Measurements from ENCODE around the gene YLPM1.
A peak's percentile ranks its signal among the peaks of the same experiment; 100 is the strongest.

Gene YLPM1

GRCh38 chr14:74865156-74865555 is 102.0 kb downstream of the YLPM1 start:
- DNase-seq, result no peak
- Histone ChIP-seq H3K4me3 (no peak overlapping the region), H3K27me3 (no peaks in the 10 kb centered on the region), H3K4me1 (peaks cover 0 to 4% (median 0%) of the 10 kb centered on the region in 4 donors), H3K9me3 (no peaks in the 10 kb centered on the region), H3K36me3 (no peaks in the 10 kb centered on the region), H3K27ac (no peak overlapping the region)
- no peak for TF ChIP-seq CTCF (IDR thresholded peaks at IDR 0.05)
- intact Hi-C loops (cut with DNase I; ENCODE audit: low total_unique reads), result no loop called here

- H3K27ac ChIP-seq, result no peak overlapping the region
- no peaks in the 10 kb centered on the region for H3K9me3 ChIP-seq
- H3K4me1 ChIP-seq, result no peaks in the 10 kb centered on the region
- TF ChIP-seq CTCF (IDR thresholded peaks at IDR 0.05), result no peak
- intact Hi-C loops (cut with DNase I; ENCODE audit: low total_unique reads), result no loop called here
- H3K27me3 ChIP-seq, result no peaks in the 10 kb centered on the region
- H3K4me3 ChIP-seq, result no peak overlapping the region
- no peak for DNase-seq
- H3K36me3 ChIP-seq, result no peaks in the 10 kb centered on the region
Measured at GRCh38 chr14:74866708-74867389, 103.7 kb downstream of the YLPM1 start.

- Histone ChIP-seq H3K4me3 (no peak overlapping the region), H3K36me3 (no peaks in the 10 kb centered on the region), H3K4me1 (no peaks in the 10 kb centered on the region), H3K9me3 (no peaks in the 10 kb centered on the region), H3K27me3 (no peaks in the 10 kb centered on the region), H3K27ac (no peak overlapping the region)
- no peak for TF ChIP-seq CTCF (IDR thresholded peaks at IDR 0.05)
- peak in 1 of 2 donors; percentile 37 for DNase-seq
- intact Hi-C loops (cut with DNase I; ENCODE audit: low total_unique reads), result no loop called here
Measured at GRCh38 chr14:74867673-74868072, 104.6 kb downstream of the YLPM1 start.

GRCh38 chr14:74868739-74869138 is 105.6 kb downstream of the YLPM1 start:
- no peak for DNase-seq
- Histone ChIP-seq H3K4me3 (no peak overlapping the region), H3K27ac (no peak overlapping the region), H3K4me1 (no peaks in the 10 kb centered on the region), H3K36me3 (no peaks in the 10 kb centered on the region), H3K27me3 (no peaks in the 10 kb centered on the region), H3K9me3 (no peaks in the 10 kb centered on the region)
- intact Hi-C loops (cut with DNase I; ENCODE audit: low total_unique reads), result no loop called here
- TF ChIP-seq CTCF (IDR thresholded peaks at IDR 0.05), result no peak

GRCh38 chr14:74871819-74872218 is 108.7 kb downstream of the YLPM1 start:
- H3K27ac ChIP-seq, result no peak overlapping the region
- H3K27me3 ChIP-seq, result no peaks in the 10 kb centered on the region
- H3K4me3 ChIP-seq, result no peak overlapping the region
- H3K36me3 ChIP-seq, result no peaks in the 10 kb centered on the region
- intact Hi-C loops (cut with DNase I; ENCODE audit: low total_unique reads), result no loop called here
- DNase-seq, result no peak
- no peaks in the 10 kb centered on the region for H3K9me3 ChIP-seq
- H3K4me1 ChIP-seq, result no peaks in the 10 kb centered on the region
- no peak for TF ChIP-seq CTCF (IDR thresholded peaks at IDR 0.05)

GRCh38 chr14:74875204-74875603 is 112.1 kb downstream of the YLPM1 start:
- Histone ChIP-seq H3K4me3 (no peak overlapping the region), H3K27me3 (no peaks in the 10 kb centered on the region), H3K4me1 (no peaks in the 10 kb centered on the region), H3K27ac (no peak overlapping the region), H3K36me3 (no peaks in the 10 kb centered on the region), H3K9me3 (no peaks in the 10 kb centered on the region)
- no peak for DNase-seq
- intact Hi-C loops (cut with DNase I; ENCODE audit: low total_unique reads), result no loop called here
- TF ChIP-seq CTCF (IDR thresholded peaks at IDR 0.05), result no peak
